WTC11 (cell line): ENCODE measurements around the gene FANCD2. TPM values are rescaled to one million over a fixed set of nuclear protein-coding genes. Genes with fewer than 3 reads are reported as not detected.
A peak's percentile ranks its signal among the peaks of the same experiment; 100 is the strongest.
"Not testable (repeated sequence)": the region's sequence is repeated elsewhere in the genome, so short reads cannot be mapped to it uniquely, and the experiment has no call there.

Source experiments
- ATAC-seq: fragments of 200-7000 bp; cut with Tn5 transposase; 2 replicates; pipeline ENCODE4 v1.10.0; 2021; ENCODE audit warnings: mild to moderate bottlenecking, moderate library complexity
- CTCF ChIA-PET: fragments of 300-600 bp; sonication (Branson Sonifier 250); formaldehyde crosslinking; loops from one replicate; lab custom pipeline; 2021; ENCODE audit warnings: antibody characterized with exemption; lab: Charles Lee
- POLR2A ChIA-PET: fragments of 350-600 bp; sonication (Branson Sonifier 250); formaldehyde crosslinking; loops from one replicate; lab custom pipeline; 2021; ENCODE audit warnings: antibody characterized with exemption; lab: Charles Lee
- DNase-seq: peaks from one replicate; pipeline ENCODE4 v3.0.0; 2021; ENCODE audit warnings: low spot score
- H3K27ac Mint-ChIP-seq: 2 replicates; pipeline ENCODE4 v1.8.0; 2021; ENCODE audit warnings: mixed read lengths
- H3K27me3 Mint-ChIP-seq: 2 replicates; pipeline ENCODE4 v1.8.0; 2021; ENCODE audit warnings: low read depth, mild to moderate bottlenecking, moderate library complexity, mixed read lengths
- H3K36me3 Mint-ChIP-seq: 2 replicates; pipeline ENCODE4 v1.8.0; 2021; ENCODE audit warnings: mixed read lengths
- H3K4me1 Mint-ChIP-seq: 2 replicates; pipeline ENCODE4 v1.8.0; 2022; ENCODE audit warnings: mixed read lengths
- H3K4me3 Mint-ChIP-seq: 2 replicates; pipeline ENCODE4 v1.8.0; 2021; ENCODE audit warnings: mild to moderate bottlenecking, moderate library complexity, mixed read lengths
- H3K9me3 Mint-ChIP-seq: 2 replicates; pipeline ENCODE4 v1.8.0; 2021; ENCODE audit warnings: mixed read lengths
- ATF3 ChIP-seq: sonication (generic); formaldehyde crosslinking; conservative IDR thresholded peaks from 2 replicates; pipeline ENCODE4 v1.8.1; 2022; ENCODE audit warnings: mild to moderate bottlenecking, missing genetic modification reagents
- ATF6 ChIP-seq: sonication (generic); formaldehyde crosslinking; IDR thresholded peaks from 2 replicates; pipeline ENCODE4 v1.8.1; 2023; ENCODE audit warnings: mild to moderate bottlenecking, missing genetic modification reagents
- E2F4 ChIP-seq: sonication (generic); formaldehyde crosslinking; IDR thresholded peaks from 2 replicates; pipeline ENCODE4 v1.8.1; 2022; ENCODE audit warnings: low read depth, mild to moderate bottlenecking, moderate library complexity, missing genetic modification reagents, borderline replicate concordance
- ESRRA ChIP-seq: sonication (generic); formaldehyde crosslinking; IDR thresholded peaks from 2 replicates; pipeline ENCODE4 v1.8.1; 2022; ENCODE audit warnings: mild to moderate bottlenecking, missing genetic modification reagents, borderline replicate concordance
- FOXP1 ChIP-seq: sonication (generic); formaldehyde crosslinking; IDR thresholded peaks from 2 replicates; pipeline ENCODE4 v1.8.0; 2022; ENCODE audit warnings: missing genetic modification reagents, mild to moderate bottlenecking, moderate library complexity, borderline replicate concordance
- IRF2 ChIP-seq: sonication (generic); formaldehyde crosslinking; IDR thresholded peaks from 2 replicates; pipeline ENCODE4 v1.8.0; 2022; ENCODE audit warnings: low read depth, missing genetic modification reagents, borderline replicate concordance
- MXD4 ChIP-seq: fragments of 250-450 bp; sonication (Bioruptor Pico); IDR thresholded peaks from 2 replicates; pipeline ENCODE4 v1.8.0; 2021; ENCODE audit warnings: mild to moderate bottlenecking, moderate library complexity, borderline replicate concordance
- NFYB ChIP-seq: sonication (generic); formaldehyde crosslinking; conservative IDR thresholded peaks from 2 replicates; pipeline ENCODE4 v1.8.0; 2022; ENCODE audit warnings: low read depth, missing genetic modification reagents
- ZBTB43 ChIP-seq: sonication (generic); formaldehyde crosslinking; IDR thresholded peaks from 2 replicates; pipeline ENCODE4 v1.8.1; 2023; ENCODE audit warnings: mild to moderate bottlenecking, missing genetic modification reagents
- ZNF121 ChIP-seq: sonication (generic); formaldehyde crosslinking; IDR thresholded peaks from 2 replicates; pipeline ENCODE4 v1.8.0; 2023; ENCODE audit warnings: missing genetic modification reagents
- ZNF138 ChIP-seq: sonication (generic); formaldehyde crosslinking; conservative IDR thresholded peaks from 2 replicates; pipeline ENCODE4 v1.8.1; 2022; ENCODE audit warnings: mild to moderate bottlenecking, moderate library complexity, missing genetic modification reagents
- ZNF219 ChIP-seq: sonication (generic); formaldehyde crosslinking; IDR thresholded peaks from 2 replicates; pipeline ENCODE4 v1.8.0; 2023; ENCODE audit warnings: missing genetic modification reagents, mild to moderate bottlenecking, borderline replicate concordance
- ZNF232 ChIP-seq: sonication (generic); formaldehyde crosslinking; IDR thresholded peaks from 2 replicates; pipeline ENCODE4 v1.8.0; 2022; ENCODE audit warnings: mild to moderate bottlenecking, missing genetic modification reagents
- ZNF263 ChIP-seq: sonication (generic); formaldehyde crosslinking; IDR thresholded peaks from 2 replicates; pipeline ENCODE4 v1.8.1; 2022; ENCODE audit warnings: low read depth, mild to moderate bottlenecking, moderate library complexity, missing genetic modification reagents
- ZNF671 ChIP-seq: fragments of 250-450 bp; sonication (Bioruptor Pico); IDR thresholded peaks from 2 replicates; pipeline ENCODE4 v1.8.0; 2021; ENCODE audit warnings: mild to moderate bottlenecking
- total RNA-seq: library from RNA; stranded (reverse); gene quantifications from 3 replicates; pipeline ENCODE4 v1.2.3, GENCODE V29; 2021
- TF ChIP-seq, protein P1 (sequence below): sonication (generic); formaldehyde crosslinking; IDR thresholded peaks from 2 replicates; pipeline ENCODE4 v1.8.1; 2022; ENCODE audit warnings: missing genetic modification reagents, borderline replicate concordance

The FANCD2 gene
- total RNA-seq, 1 experiment from 2014 or later = 69.6 TPM

GRCh38 chr3:10122724-10123123, 96.5 kb downstream of the FANCD2 start (continued):
- TF ChIP-seq ZNF138 (no peak), E2F4 (CRISPR knock-in tag) (no peak)
- TF ChIP-seq, all 79 proteins: peak for 0

- POLR2A ChIA-PET, CTCF ChIA-PET: not testable (repeated sequence)
Measured at GRCh38 chr3:10135872-10136271, 109.6 kb downstream of the FANCD2 start.

GRCh38 chr3:10136426-10137005, 110.3 kb downstream of the FANCD2 start:
- Mint-ChIP-seq H3K4me1 (no peaks in the 10 kb centered on the region), H3K27me3 (no peaks in the 10 kb centered on the region; the same call in 1 of the 2 replicates), H3K27ac (no peak overlapping the region), H3K4me3 (no peak overlapping the region), H3K9me3 (peaks cover 6% of the 10 kb centered on the region), H3K36me3 (no peaks in the 10 kb centered on the region)
- ATAC-seq = no peak
- POLR2A ChIA-PET = no interaction called here
- CTCF ChIA-PET = no interaction called here
- no peak for DNase-seq
- TF ChIP-seq ATF3 (no peak), ZNF263 (CRISPR knock-in tag) (no peak), MXD4 (CRISPR knock-in tag) (no peak)

More at GRCh38 chr3:10135872-10136271, 109.6 kb downstream of the FANCD2 start:
- H3K36me3 Mint-ChIP-seq, H3K9me3 Mint-ChIP-seq, H3K4me3 Mint-ChIP-seq, ATAC-seq, H3K27me3 Mint-ChIP-seq, H3K4me1 Mint-ChIP-seq, DNase-seq, H3K27ac Mint-ChIP-seq: not testable (repeated sequence)
- TF ChIP-seq NFYB = peak; percentile 65

- POLR2A ChIA-PET = no interaction called here
- H3K9me3 Mint-ChIP-seq = peaks cover 6% of the 10 kb centered on the region
- no peak for DNase-seq
- H3K36me3 Mint-ChIP-seq = no peaks in the 10 kb centered on the region
- no peaks in the 10 kb centered on the region for H3K4me1 Mint-ChIP-seq
- CTCF ChIA-PET = no interaction called here
- no peak for TF ChIP-seq ATF6 (CRISPR knock-in tag)
- TF ChIP-seq FOXP1 (CRISPR knock-in tag) = no peak
- TF ChIP-seq IRF2 (CRISPR knock-in tag) = no peak
- TF ChIP-seq ZBTB43 (CRISPR knock-in tag) = no peak
- no peak for TF ChIP-seq ZNF219 (CRISPR knock-in tag)
- TF ChIP-seq ZNF671 (CRISPR knock-in tag) = no peak
- TF ChIP-seq ZNF232 (CRISPR knock-in tag) = no peak
- no peak for TF ChIP-seq ATF3
- TF ChIP-seq, protein P1, sequence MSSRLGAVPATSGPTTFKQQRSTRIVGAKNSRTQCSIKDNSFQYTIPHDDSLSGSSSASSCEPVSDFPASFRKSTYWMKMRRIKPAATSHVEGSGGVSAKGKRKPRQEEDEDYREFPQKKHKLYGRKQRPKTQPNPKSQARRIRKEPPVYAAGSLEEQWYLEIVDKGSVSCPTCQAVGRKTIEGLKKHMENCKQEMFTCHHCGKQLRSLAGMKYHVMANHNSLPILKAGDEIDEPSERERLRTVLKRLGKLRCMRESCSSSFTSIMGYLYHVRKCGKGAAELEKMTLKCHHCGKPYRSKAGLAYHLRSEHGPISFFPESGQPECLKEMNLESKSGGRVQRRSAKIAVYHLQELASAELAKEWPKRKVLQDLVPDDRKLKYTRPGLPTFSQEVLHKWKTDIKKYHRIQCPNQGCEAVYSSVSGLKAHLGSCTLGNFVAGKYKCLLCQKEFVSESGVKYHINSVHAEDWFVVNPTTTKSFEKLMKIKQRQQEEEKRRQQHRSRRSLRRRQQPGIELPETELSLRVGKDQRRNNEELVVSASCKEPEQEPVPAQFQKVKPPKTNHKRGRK (CRISPR knock-in tag) = no peak
- TF ChIP-seq ESRRA = no peak
- TF ChIP-seq ZNF121 (CRISPR knock-in tag) = no peak
- TF ChIP-seq, all 79 proteins: peak for 0
- Mint-ChIP-seq H3K4me3 (no peak overlapping the region), H3K27ac (no peak overlapping the region), H3K27me3 (no peaks in the 10 kb centered on the region; the same call in 1 of the 2 replicates)
- ATAC-seq = no peak
Measured at GRCh38 chr3:10137178-10137577, 110.9 kb downstream of the FANCD2 start.
